ENCODE data around the gene BCL11A. TPM values are rescaled to one million over a fixed set of nuclear protein-coding genes. Genes with fewer than 3 reads are reported as not detected.

The BCL11A gene
- total and polyA plus RNA-seq, 12 donors, result 3.2 to 38.5 (median 22.7) TPM

DNA sequence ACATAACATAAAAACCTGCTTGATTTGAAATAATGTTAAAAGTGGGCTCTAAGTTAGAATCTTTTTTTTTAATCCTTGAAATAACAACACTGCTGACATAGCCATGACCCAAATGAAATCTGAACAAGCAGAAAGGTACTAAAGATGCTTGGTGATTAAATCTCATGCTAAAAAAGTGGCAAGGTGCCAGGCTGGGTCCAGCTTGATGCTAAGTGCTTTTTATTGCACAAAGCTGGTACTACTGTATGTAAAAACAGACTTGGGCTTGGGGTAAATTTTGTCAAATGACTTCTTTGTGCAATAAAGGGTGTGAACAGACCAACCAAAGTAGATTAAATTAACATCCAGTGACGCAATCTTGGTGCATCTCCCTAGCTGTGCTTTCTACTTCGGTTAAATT, 13.4 kb downstream of the BCL11A start:
- intact Hi-C loops (cut with DNase I), result loop anchor here in 2 of 10 donors (10.0 kb wide), 2 partner anchors 55 to 105 kb away; no protein-coding TSS in a partner anchor
- H3K27me3 ChIP-seq, result peaks cover 0 to 43% (median 26%) of the 10 kb centered on the region in 7 donors
- H3K4me3 ChIP-seq, result no peak overlapping the region
- H3K36me3 ChIP-seq, result no peaks in the 10 kb centered on the region
- 81 to 84% methylated on average over 2 of the region's 2 CpGs for WGBS, 2 donors
- TF ChIP-seq CTCF (IDR thresholded peaks at IDR 0.05), result no peak
- no peak overlapping the region for H3K27ac ChIP-seq
- DNase-seq, result no peak
- H3K4me1 ChIP-seq, result peaks cover 0 to 75% (median 27%) of the 10 kb centered on the region in 9 donors
- ATAC-seq, result no peak
- H3K9me3 ChIP-seq, result no peaks in the 10 kb centered on the region

- Histone ChIP-seq H3K9me3 (no peaks in the 10 kb centered on the region), H3K4me3 (no peak overlapping the region), H3K27me3 (peaks cover 0 to 38% (median 26%) of the 10 kb centered on the region in 7 donors), H3K27ac (no peak overlapping the region), H3K36me3 (no peaks in the 10 kb centered on the region), H3K4me1 (peaks cover 0 to 74% (median 27%) of the 10 kb centered on the region in 9 donors)
- no peak for TF ChIP-seq CTCF (IDR thresholded peaks at IDR 0.05)
- no peak for DNase-seq
- intact Hi-C loops (cut with DNase I), result no loop called here
- WGBS, 2 donors, result 84 to 87% methylated on average over 5 of the region's 5 CpGs
- ATAC-seq, result peak in 5 of 8 donors; percentile 30 to 62 (median 53)
These were observed 14.3 kb downstream of the BCL11A start for GRCh38 chr2:60539140-60539539.

GRCh38 chr2:60538101-60538500, 15.4 kb downstream of the BCL11A start:
- TF ChIP-seq CTCF (IDR thresholded peaks at IDR 0.05), result no peak
- WGBS, 2 donors, result 82 to 83% methylated on average over 9 of the region's 9 CpGs
- Histone ChIP-seq H3K4me1 (peaks cover 0 to 78% (median 23%) of the 10 kb centered on the region in 9 donors), H3K4me3 (no peak overlapping the region), H3K27me3 (peaks cover 0 to 40% (median 26%) of the 10 kb centered on the region in 7 donors), H3K27ac (no peak overlapping the region), H3K9me3 (no peaks in the 10 kb centered on the region), H3K36me3 (no peaks in the 10 kb centered on the region)
- intact Hi-C loops (cut with DNase I), result no loop called here
- DNase-seq (no peak), ATAC-seq (no peak)

- no peak for TF ChIP-seq CTCF (IDR thresholded peaks at IDR 0.05)
- intact Hi-C loops (cut with DNase I), result no loop called here
- Histone ChIP-seq H3K4me3 (no peak overlapping the region), H3K4me1 (peaks cover 0 to 90% (median 25%) of the 10 kb centered on the region in 9 donors), H3K27me3 (peaks cover 0 to 44% (median 27%) of the 10 kb centered on the region in 7 donors), H3K27ac (peak overlapping the region in 6 of 10 donors; percentile 5 to 70 (median 54)), H3K9me3 (no peaks in the 10 kb centered on the region), H3K36me3 (no peaks in the 10 kb centered on the region)
- 14 to 17% methylated on average over 1 of the region's 1 CpG for WGBS, 2 donors
- DNase-seq (no peak), ATAC-seq (peak; percentile 41 to 92 (median 80))
These were observed 16.7 kb downstream of the BCL11A start for GRCh38 chr2:60536746-60537145.

Data from heart right ventricle (tissue), 16 donors.